ENCODE results near the gene ZMYM3. TPM values are rescaled to one million over a fixed set of nuclear protein-coding genes. Genes with fewer than 3 reads are reported as not detected.

Gene ZMYM3
- total RNA-seq, 2 experiments from 2014 or later: 23.8 to 40.3 TPM

DNA sequence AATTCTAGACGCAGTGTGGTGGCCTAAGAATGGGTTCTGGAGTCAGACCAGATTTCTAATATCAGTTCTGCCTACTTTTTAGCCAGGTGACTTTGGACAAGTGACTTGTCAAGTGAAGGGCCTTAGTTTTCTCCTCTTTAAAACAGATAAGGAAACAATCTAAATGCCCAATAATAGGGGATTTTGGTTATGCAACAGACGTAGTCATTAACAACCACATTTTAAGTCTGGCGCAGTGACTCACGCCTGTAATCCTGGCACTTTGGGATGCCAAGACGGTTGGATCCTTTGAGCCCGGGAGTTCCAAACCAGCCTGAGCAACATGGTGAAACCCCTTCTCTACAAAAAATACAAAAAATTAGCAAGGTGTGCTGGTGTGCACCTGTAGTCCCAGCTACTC, 2.1 kb upstream of the ZMYM3 start:
- H3K9me2 ChIP-seq (ENCODE audit: insufficient read depth, low read length): no peaks in the 10 kb centered on the region
- H3K36me3 ChIP-seq (ENCODE audit: insufficient read depth, low read length): no peaks in the 10 kb centered on the region
- no peaks in the 10 kb centered on the region for H4K20me1 ChIP-seq (ENCODE audit: insufficient read depth, low read length)
- H3K9me3 ChIP-seq (ENCODE audit: low read length): no peaks in the 10 kb centered on the region
- peaks cover 24% of the 10 kb centered on the region for H3K4me1 ChIP-seq (ENCODE audit: insufficient read depth, low read length, poor library complexity, severe bottlenecking)
- peak overlapping the region; percentile 85 for H3K27ac ChIP-seq (ENCODE audit: low read depth, low read length, poor library complexity, severe bottlenecking)
- TF ChIP-seq, protein P1, sequence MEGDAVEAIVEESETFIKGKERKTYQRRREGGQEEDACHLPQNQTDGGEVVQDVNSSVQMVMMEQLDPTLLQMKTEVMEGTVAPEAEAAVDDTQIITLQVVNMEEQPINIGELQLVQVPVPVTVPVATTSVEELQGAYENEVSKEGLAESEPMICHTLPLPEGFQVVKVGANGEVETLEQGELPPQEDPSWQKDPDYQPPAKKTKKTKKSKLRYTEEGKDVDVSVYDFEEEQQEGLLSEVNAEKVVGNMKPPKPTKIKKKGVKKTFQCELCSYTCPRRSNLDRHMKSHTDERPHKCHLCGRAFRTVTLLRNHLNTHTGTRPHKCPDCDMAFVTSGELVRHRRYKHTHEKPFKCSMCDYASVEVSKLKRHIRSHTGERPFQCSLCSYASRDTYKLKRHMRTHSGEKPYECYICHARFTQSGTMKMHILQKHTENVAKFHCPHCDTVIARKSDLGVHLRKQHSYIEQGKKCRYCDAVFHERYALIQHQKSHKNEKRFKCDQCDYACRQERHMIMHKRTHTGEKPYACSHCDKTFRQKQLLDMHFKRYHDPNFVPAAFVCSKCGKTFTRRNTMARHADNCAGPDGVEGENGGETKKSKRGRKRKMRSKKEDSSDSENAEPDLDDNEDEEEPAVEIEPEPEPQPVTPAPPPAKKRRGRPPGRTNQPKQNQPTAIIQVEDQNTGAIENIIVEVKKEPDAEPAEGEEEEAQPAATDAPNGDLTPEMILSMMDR (conservative IDR thresholded peaks at IDR 0.05; ENCODE audit: low read length): no peak
- no peak for TF ChIP-seq EZH2phosphoT487 (IDR thresholded peaks at IDR 0.05; ENCODE audit: borderline replicate concordance, low read depth, low read length)
- POLR2A ChIA-PET: interaction anchor here (0.5 to 3.3 kb wide), 5 partner anchors 27 to 110 kb away, joined by 4 to 24 read pairs (median 7); partner anchors contain the start of genes NONO and TAF1
- peaks cover 8% of the 10 kb centered on the region; the same call in 1 of the 2 replicates for H3K79me2 ChIP-seq (ENCODE audit: insufficient read depth, low read depth, low read length)
- intact Hi-C loops (cut with micrococcal nuclease; ENCODE audit: unreplicated experiment): no loop called here
- BruUV-seq (replicated peaks): TSS peak; percentile 71
- H2AFZ ChIP-seq (ENCODE audit: low read length): peak overlapping the region; percentile 87; the same call in 1 of the 2 replicates
- H3K4me3 ChIP-seq (ENCODE audit: low read depth, low read length, poor library complexity, severe bottlenecking): peak overlapping the region; percentile 96
- CTCF ChIA-PET (ENCODE audit: unreplicated experiment): interaction anchor here (0.5 kb wide), 1 partner anchor 27 kb away, joined by 4 read pairs; the partner anchor contains the start of gene NONO
- DNase-seq (ENCODE audit: low spot score): no peak
- H3K4me2 ChIP-seq (ENCODE audit: low read length): peak overlapping the region; percentile 99

DNA sequence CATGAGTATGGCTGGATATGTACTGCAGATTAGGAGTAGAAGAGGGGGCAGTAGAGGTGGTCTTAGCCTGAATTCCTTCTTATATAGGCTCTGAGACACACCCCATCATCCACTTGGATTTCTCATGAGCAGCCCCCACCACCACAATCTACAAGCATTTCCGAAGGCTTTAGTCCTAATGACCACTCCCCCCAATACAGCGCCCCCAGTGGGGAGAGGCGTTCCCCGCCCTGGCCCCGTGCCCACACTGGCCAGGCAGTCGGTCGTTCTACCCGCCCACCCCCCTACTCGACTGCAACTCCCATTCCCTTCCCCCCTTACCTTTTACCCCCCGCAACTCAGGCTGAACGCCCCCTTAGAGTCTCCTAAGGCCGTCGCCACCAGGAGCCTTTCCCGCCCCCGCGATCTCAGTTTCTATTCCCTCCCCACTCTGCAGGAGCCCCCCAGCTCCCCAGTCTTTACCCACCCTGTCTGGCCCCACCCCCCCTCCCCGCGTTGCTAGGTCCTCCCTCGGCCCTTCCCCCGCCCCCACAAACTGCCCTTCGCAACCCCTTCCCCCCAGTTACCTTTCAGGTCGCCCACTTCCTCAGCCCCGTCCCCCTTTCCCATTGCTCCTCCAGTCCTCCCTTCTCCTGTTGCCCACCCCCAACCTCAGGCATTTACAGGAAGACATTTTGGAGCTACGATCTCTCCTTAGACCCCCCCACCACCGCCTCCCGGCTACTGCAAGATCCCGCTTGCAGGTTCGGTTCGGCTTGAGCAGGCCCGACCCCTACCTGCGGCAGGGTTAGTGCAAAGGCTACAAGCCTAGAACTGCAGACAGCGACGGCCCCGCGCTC, 468 bp downstream of the ZMYM3 start:
- DNase-seq (ENCODE audit: low spot score): peak; percentile 53
- no peaks in the 10 kb centered on the region for H3K9me3 ChIP-seq (ENCODE audit: low read length)
- ChIA-PET POLR2A (interaction anchor here (1.1 to 3.3 kb wide), 4 partner anchors 34 to 113 kb away, joined by 5 to 24 read pairs (median 14); partner anchors contain the start of gene TAF1), CTCF (ENCODE audit: unreplicated experiment) (interaction anchor here (0.6 to 1.0 kb wide), 3 partner anchors 57 to 369 kb away, joined by 3 to 7 read pairs (median 3); no protein-coding TSS in a partner anchor)
- peaks cover 8% of the 10 kb centered on the region; the same call in 1 of the 2 replicates for H3K36me3 ChIP-seq (ENCODE audit: insufficient read depth, low read length)
- TF ChIP-seq, protein P1 (conservative IDR thresholded peaks at IDR 0.05; ENCODE audit: low read length): peak; percentile 70
- TF ChIP-seq EZH2phosphoT487 (IDR thresholded peaks at IDR 0.05; ENCODE audit: borderline replicate concordance, low read depth, low read length): no peak
- peak overlapping the region; percentile 85 for H3K27ac ChIP-seq (ENCODE audit: low read depth, low read length, poor library complexity, severe bottlenecking)
- peaks cover 8% of the 10 kb centered on the region; the same call in 1 of the 2 replicates for H3K79me2 ChIP-seq (ENCODE audit: insufficient read depth, low read depth, low read length)
- H4K20me1 ChIP-seq (ENCODE audit: insufficient read depth, low read length): no peaks in the 10 kb centered on the region
- no peak overlapping the region for H2AFZ ChIP-seq (ENCODE audit: low read length)
- H3K4me2 ChIP-seq (ENCODE audit: low read length): peak overlapping the region; percentile 90
- BruUV-seq (replicated peaks): no TSS peak
- H3K4me1 ChIP-seq (ENCODE audit: insufficient read depth, low read length, poor library complexity, severe bottlenecking): peaks cover 24% of the 10 kb centered on the region
- H3K4me3 ChIP-seq (ENCODE audit: low read depth, low read length, poor library complexity, severe bottlenecking): peak overlapping the region; percentile 96
- intact Hi-C loops (cut with micrococcal nuclease; ENCODE audit: unreplicated experiment): loop anchor here (1.0 to 5.0 kb wide), 3 partner anchors 30 to 113 kb away; partner anchors contain the start of genes NONO and TAF1
- no peaks in the 10 kb centered on the region for H3K9me2 ChIP-seq (ENCODE audit: insufficient read depth, low read length)
